Esophagus muscularis mucosa (tissue), 4 donors: Measurements from ENCODE around the gene DRC7. TPM values are rescaled to one million over a fixed set of nuclear protein-coding genes. Genes with fewer than 3 reads are reported as not detected.

Experiments
- DNase-seq: peaks from one replicate; pipeline ENCODE4 v3.0.0-alpha.2; 2017; ENCODE audit errors: extremely low spot score
- H3K27ac ChIP-seq, 4 donors: fragments of 200-600 bp; sonication (generic); replicated peaks in 1 of 4; 1 replicate in 3 of 4; 2 replicates in 1 of 4; pipeline ENCODE4 v1.5.1; 2016 to 2019; ENCODE audit warnings: mild to moderate bottlenecking in 1 of 4
- H3K27me3 ChIP-seq, 4 donors: fragments of 200-600 bp; sonication (generic); one replicate each; pipeline versions ENCODE4 v1.5.1 to v1.6.0; 2016 to 2019
- H3K36me3 ChIP-seq, 4 donors: fragments of 200-600 bp; sonication (generic); one replicate each; pipeline ENCODE4 v1.5.1; 2016 to 2019
- H3K4me1 ChIP-seq, 4 donors: fragments of 200-600 bp; sonication (generic); one replicate each; pipeline ENCODE4 v1.5.1; 2016 to 2019
- H3K4me3 ChIP-seq, 4 donors: fragments of 200-600 bp; sonication (generic); 1 replicate in 2 of 4; 2 replicates in 2 of 4; pipeline ENCODE4 v1.5.1; 2016 to 2019; ENCODE audit warnings: mild to moderate bottlenecking in 4 of 4, moderate library complexity in 1 of 4
- H3K9me3 ChIP-seq, 4 donors: fragments of 200-600 bp; sonication (generic); 1 replicate in 3 of 4; 2 replicates in 1 of 4; pipeline ENCODE4 v1.5.1; 2016 to 2019
- EP300 ChIP-seq: sonication (generic); formaldehyde crosslinking; IDR thresholded peaks from one replicate; pipeline ENCODE4 v1.6.1; 2017; ENCODE audit warnings: antibody characterized with exemption
- POLR2A ChIP-seq: fragments of 450-650 bp; IDR thresholded peaks from one replicate; pipeline ENCODE4 v1.6.1; 2017; ENCODE audit warnings: antibody characterized with exemption, moderate library complexity, mild to moderate bottlenecking, low read depth
- POLR2AphosphoS5 ChIP-seq, 2 donors: sonication (generic); formaldehyde crosslinking; IDR thresholded peaks; one replicate each; pipeline ENCODE4 v1.6.1; 2017; ENCODE audit warnings: antibody characterized with exemption in 2 of 2
- WGBS: methylation state at CpG from one replicate; pipeline ENCODE4 v1.1.5; 2018; 5-methylcytosine and 5-hydroxymethylcytosine counted together
- intact Hi-C: fragments of 100-400 bp; cut with DNase I; formaldehyde crosslinking; loops from one replicate; pipeline ENCODE4 v1.15.1; 2023
- total RNA-seq, 4 donors: library from RNA; depleted of rRNA; stranded (reverse); fragments of >200 nt; gene quantifications; one replicate each; pipeline versions ENCODE4 v1.1.0 to v1.2.1, GENCODE V29; 2016
- TF ChIP-seq, protein P1 (sequence below), 3 experiments: fragments of 200-600 bp in 2 of 3; fragments of 450-650 bp in 1 of 3; sonication (generic) in 2 of 3; IDR thresholded peaks; one replicate each; pipeline ENCODE4 v1.5.1; 2017 to 2019; ENCODE audit warnings: antibody characterized with exemption in 3 of 3, mild to moderate bottlenecking in 2 of 3, moderate library complexity in 1 of 3

DRC7 gene
- total RNA-seq, 4 donors from 2014 or later, result under 0.01 to 0.17 TPM; not detected in 2

DNA sequence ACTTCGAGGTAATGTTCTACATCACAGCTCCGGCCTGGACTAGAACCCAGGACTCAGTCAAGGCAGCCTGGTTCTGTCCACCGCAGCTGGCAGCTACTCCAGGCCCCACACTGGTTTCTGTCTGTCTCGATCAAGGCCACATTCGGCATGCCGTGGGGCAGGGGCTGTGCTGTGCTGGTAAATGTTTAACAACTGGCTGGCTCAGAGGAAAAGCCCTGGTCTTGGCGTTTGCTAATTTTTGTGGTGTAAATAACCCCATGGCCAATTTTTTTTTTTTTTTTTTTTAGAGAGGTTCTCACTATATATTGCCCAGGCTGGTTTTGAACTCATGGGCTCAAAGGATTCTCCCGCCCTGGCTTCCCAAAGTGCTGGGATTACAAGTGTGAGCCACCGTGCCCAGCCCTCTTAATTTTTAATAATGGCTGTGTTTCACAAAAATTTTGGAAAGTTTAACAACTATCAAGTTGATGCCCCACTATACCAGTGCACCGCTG lies 328 bp upstream of the DRC7 start:
- Histone ChIP-seq H3K9me3 (no peaks in the 10 kb centered on the region), H3K4me1 (peaks cover 0 to 7% (median 0%) of the 10 kb centered on the region in 4 donors), H3K27me3 (peaks cover 0 to 22% (median 0%) of the 10 kb centered on the region in 4 donors), H3K36me3 (no peaks in the 10 kb centered on the region), H3K27ac (no peak overlapping the region), H3K4me3 (no peak overlapping the region)
- TF ChIP-seq, protein P1, sequence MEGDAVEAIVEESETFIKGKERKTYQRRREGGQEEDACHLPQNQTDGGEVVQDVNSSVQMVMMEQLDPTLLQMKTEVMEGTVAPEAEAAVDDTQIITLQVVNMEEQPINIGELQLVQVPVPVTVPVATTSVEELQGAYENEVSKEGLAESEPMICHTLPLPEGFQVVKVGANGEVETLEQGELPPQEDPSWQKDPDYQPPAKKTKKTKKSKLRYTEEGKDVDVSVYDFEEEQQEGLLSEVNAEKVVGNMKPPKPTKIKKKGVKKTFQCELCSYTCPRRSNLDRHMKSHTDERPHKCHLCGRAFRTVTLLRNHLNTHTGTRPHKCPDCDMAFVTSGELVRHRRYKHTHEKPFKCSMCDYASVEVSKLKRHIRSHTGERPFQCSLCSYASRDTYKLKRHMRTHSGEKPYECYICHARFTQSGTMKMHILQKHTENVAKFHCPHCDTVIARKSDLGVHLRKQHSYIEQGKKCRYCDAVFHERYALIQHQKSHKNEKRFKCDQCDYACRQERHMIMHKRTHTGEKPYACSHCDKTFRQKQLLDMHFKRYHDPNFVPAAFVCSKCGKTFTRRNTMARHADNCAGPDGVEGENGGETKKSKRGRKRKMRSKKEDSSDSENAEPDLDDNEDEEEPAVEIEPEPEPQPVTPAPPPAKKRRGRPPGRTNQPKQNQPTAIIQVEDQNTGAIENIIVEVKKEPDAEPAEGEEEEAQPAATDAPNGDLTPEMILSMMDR (IDR thresholded peaks at IDR 0.05), result no peak
- TF ChIP-seq EP300 (no peak), POLR2AphosphoS5 (IDR thresholded peaks at IDR 0.05) (no peak), POLR2A (no peak)
- intact Hi-C loops, result no loop called here
- DNase-seq, result no peak
- 66% methylated on average over 10 of the region's 10 CpGs for WGBS

DNA sequence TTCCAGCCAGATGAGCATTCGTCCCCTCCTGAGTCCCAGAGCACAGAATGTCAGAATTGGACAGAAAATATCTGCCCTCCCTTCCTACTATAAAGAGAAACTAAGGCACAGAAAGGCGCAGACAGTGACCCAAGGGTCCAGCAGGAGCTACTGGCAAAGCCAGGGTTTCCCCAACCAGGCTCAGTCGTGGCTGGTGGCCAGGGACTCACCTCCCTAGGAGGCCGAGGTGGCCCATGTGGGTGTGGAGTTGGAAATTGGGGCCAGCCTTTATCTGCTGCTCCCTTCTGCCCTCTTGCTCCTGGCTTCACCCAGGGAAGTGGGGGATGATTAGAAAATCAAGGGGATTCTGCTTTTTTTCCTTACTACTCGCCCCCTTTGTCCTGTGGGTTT lies 1.1 kb downstream of the DRC7 start:
- intact Hi-C loops, result no loop called here
- WGBS, result 69% methylated on average over 5 of the region's 5 CpGs

DNA sequence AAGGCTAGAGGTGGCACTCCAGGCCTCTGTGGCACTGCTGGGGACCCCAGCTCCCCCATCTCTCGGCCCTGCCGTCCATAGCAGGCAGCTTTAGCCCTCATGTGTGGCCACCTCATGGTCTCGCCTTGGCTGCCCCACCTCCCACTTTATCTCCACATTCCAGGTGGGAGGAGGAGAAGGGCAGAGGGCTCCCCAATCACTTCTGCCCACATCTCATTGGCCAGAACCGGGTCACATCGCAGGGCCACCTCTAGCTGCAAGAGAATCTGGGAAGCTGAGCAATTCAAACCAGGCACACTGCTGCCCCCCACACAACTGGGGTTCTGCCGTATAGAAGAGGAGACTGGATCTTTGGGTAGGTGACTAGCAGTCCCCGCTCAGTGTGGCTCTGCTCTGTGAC lies 1.6 kb downstream of the DRC7 start:
- H3K9me3 ChIP-seq, result no peaks in the 10 kb centered on the region
- no peak for TF ChIP-seq POLR2AphosphoS5 (IDR thresholded peaks at IDR 0.05)
- no peak for TF ChIP-seq POLR2A
- no peak for TF ChIP-seq EP300
- TF ChIP-seq, protein P1 (IDR thresholded peaks at IDR 0.05), result no peak
- H3K27ac ChIP-seq, result no peak overlapping the region
- 92% methylated on average over 7 of the region's 7 CpGs for WGBS
- H3K36me3 ChIP-seq, result no peaks in the 10 kb centered on the region
- H3K27me3 ChIP-seq, result peaks cover 0 to 7% (median 0%) of the 10 kb centered on the region in 4 donors
- DNase-seq, result no peak
- peaks cover 0 to 4% (median 0%) of the 10 kb centered on the region in 4 donors for H3K4me1 ChIP-seq
- no peak overlapping the region for H3K4me3 ChIP-seq
- intact Hi-C loops, result no loop called here

More for the DNA sequence above, 1.1 kb downstream of the DRC7 start:
- no peak for TF ChIP-seq POLR2AphosphoS5 (IDR thresholded peaks at IDR 0.05)
- no peak for TF ChIP-seq POLR2A
- no peak for TF ChIP-seq EP300
- TF ChIP-seq, protein P1 (IDR thresholded peaks at IDR 0.05), result no peak
- Histone ChIP-seq H3K9me3 (no peaks in the 10 kb centered on the region), H3K36me3 (no peaks in the 10 kb centered on the region), H3K4me1 (peaks cover 0 to 4% (median 0%) of the 10 kb centered on the region in 4 donors), H3K27ac (no peak overlapping the region), H3K27me3 (peaks cover 0 to 10% (median 0%) of the 10 kb centered on the region in 4 donors), H3K4me3 (no peak overlapping the region)
- no peak for DNase-seq

DNA sequence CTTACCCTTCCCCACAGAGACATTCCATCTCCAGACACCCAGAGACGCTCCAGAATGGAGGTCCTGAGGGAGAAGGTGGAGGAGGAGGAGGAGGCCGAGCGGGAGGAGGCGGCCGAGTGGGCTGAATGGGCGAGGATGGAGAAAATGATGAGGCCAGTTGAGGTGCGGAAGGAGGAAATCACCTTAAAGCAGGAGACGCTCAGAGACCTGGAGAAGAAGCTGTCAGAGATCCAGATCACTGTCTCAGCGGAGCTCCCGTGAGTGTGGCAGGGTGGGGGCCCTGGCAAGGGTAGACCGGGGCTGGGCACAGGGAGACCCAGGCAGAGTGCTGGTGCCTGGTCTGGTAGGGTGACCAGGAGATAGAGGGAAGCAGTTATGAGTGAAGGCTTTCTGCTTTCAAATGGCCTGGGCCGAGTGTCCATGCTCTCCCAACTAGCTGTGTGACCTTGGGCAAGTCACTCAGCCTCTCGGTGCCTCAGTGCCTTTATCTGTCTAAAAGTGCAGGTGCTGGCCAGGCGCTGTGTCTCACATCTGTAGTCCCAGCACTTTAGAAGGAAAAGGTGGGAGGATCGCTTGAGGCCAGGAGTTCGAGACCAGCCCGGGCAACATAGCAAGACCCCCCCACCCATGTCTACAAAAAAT lies 3.4 kb downstream of the DRC7 start:
- H3K4me3 ChIP-seq, result no peak overlapping the region
- no peaks in the 10 kb centered on the region for H3K27me3 ChIP-seq
- intact Hi-C loops, result no loop called here
- DNase-seq, result no peak
- WGBS, result 90% methylated on average over 15 of the region's 17 CpGs
- H3K9me3 ChIP-seq, result no peaks in the 10 kb centered on the region
- peaks cover 0 to 4% (median 0%) of the 10 kb centered on the region in 4 donors for H3K4me1 ChIP-seq
- no peaks in the 10 kb centered on the region for H3K36me3 ChIP-seq
- H3K27ac ChIP-seq, result no peak overlapping the region
- no peak for TF ChIP-seq POLR2A
- no peak for TF ChIP-seq EP300
- no peak for TF ChIP-seq POLR2AphosphoS5 (IDR thresholded peaks at IDR 0.05)

DNA sequence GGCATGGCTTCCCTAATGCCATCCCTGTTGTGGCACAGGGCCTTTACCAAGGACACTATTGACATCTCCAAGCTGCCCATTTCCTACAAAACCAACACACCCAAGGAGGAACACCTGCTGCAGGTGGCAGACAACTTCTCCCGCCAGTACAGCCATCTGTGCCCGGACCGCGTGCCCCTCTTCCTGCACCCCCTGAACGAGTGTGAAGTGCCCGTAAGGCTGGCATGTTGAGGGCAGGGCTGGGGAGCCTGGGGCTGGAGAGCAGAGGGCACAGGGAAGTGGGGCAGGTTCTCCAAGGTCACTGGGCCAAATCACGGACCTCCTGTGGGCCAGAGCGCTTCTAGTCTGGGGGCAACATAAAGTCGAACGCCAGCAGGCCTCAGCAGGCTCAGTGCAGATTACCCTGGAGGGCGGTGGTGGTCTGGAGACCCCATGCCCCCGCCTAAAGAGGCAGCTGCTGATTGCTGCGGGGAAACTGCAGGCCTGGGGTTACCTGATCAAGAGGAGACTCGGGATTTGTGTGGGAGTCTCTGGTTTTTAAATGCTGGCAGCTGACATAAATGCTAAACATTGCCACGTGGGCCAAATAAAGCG lies 4.3 kb downstream of the DRC7 start:
- Histone ChIP-seq H3K4me3 (no peak overlapping the region), H3K36me3 (no peaks in the 10 kb centered on the region), H3K27me3 (no peaks in the 10 kb centered on the region), H3K27ac (no peak overlapping the region), H3K4me1 (peaks cover 0 to 4% (median 0%) of the 10 kb centered on the region in 4 donors), H3K9me3 (no peaks in the 10 kb centered on the region)
- no peak for DNase-seq
- intact Hi-C loops, result no loop called here
- no peak for TF ChIP-seq POLR2AphosphoS5 (IDR thresholded peaks at IDR 0.05)
- no peak for TF ChIP-seq EP300
- TF ChIP-seq, protein P1 (IDR thresholded peaks at IDR 0.05), result no peak
- no peak for TF ChIP-seq POLR2A
- 95% methylated on average over 15 of the region's 16 CpGs for WGBS
